ENCODE measurements around the gene SPOCK3. TPM values are rescaled to one million over a fixed set of nuclear protein-coding genes. Genes with fewer than 3 reads are reported as not detected.

The SPOCK3 gene
- total and polyA plus RNA-seq, 2 donors from 2014 or later: 0.25 to 0.84 TPM

GRCh38 chr4:166802346-166802745, 431.9 kb downstream of the SPOCK3 start:
- Histone ChIP-seq H3K36me3 (ENCODE audit: control insufficient read depth in 2 of 3, insufficient read depth in 3 of 3, low read length in 3 of 3) (no peaks in the 10 kb centered on the region), H3K9ac (ENCODE audit: low read length in 3 of 3) (no peak overlapping the region), H3K27me3 (ENCODE audit: control insufficient read depth, insufficient read depth, low read length) (no peaks in the 10 kb centered on the region), H3K4me3 (ENCODE audit: low read length in 3 of 3) (no peak overlapping the region), H3K27ac (ENCODE audit: low read depth in 2 of 2, low read length in 2 of 2) (no peak overlapping the region), H3K9me3 (ENCODE audit: control insufficient read depth in 2 of 3, insufficient read depth in 1 of 3, low read length in 3 of 3) (peaks cover 0 to 3% (median 0%) of the 10 kb centered on the region in 3 donors), H3K4me1 (ENCODE audit: control insufficient read depth in 2 of 3, insufficient read depth in 2 of 3, low read depth in 1 of 3, low read length in 3 of 3) (no peaks in the 10 kb centered on the region)
- DNase-seq: no peak
- intact Hi-C loops (cut with DNase I): no loop called here
- no peak for TF ChIP-seq CTCF (IDR thresholded peaks at IDR 0.05; ENCODE audit: borderline replicate concordance, extremely low read depth, insufficient read depth)
- FAIRE-seq: no peak

DNA sequence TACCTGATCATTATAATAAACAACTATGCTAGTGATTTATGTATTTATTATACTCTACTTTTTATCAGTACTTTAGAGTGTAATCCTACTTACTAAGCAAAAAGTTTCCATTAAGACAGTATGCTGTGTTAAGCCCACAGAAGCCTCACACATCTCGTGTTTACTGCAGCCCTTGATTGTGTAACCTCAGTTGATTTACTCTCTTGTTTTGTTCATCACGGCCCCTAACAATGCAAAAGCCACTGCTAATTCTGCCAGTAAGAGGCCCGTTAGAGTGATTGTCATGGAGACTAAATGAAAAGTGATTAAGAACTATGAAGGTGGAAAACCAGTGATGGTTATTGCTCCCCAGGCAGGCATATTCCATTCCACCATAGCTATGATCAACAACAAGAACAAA, 436.2 kb downstream of the SPOCK3 start:
- DNase-seq (no peak), FAIRE-seq (no peak)
- Histone ChIP-seq H3K9me3 (ENCODE audit: control insufficient read depth in 2 of 3, insufficient read depth in 1 of 3, low read length in 3 of 3) (peaks cover 0 to 3% (median 0%) of the 10 kb centered on the region in 3 donors), H3K27ac (ENCODE audit: low read depth in 2 of 2, low read length in 2 of 2) (no peak overlapping the region), H3K27me3 (ENCODE audit: control insufficient read depth, insufficient read depth, low read length) (no peaks in the 10 kb centered on the region), H3K9ac (ENCODE audit: low read length in 3 of 3) (no peak overlapping the region), H3K4me1 (ENCODE audit: control insufficient read depth in 2 of 3, insufficient read depth in 2 of 3, low read depth in 1 of 3, low read length in 3 of 3) (no peaks in the 10 kb centered on the region), H3K36me3 (ENCODE audit: control insufficient read depth in 2 of 3, insufficient read depth in 3 of 3, low read length in 3 of 3) (no peaks in the 10 kb centered on the region), H3K4me3 (ENCODE audit: low read length in 3 of 3) (no peak overlapping the region)
- intact Hi-C loops (cut with DNase I): no loop called here
- no peak for TF ChIP-seq CTCF (IDR thresholded peaks at IDR 0.05; ENCODE audit: borderline replicate concordance, extremely low read depth, insufficient read depth)

DNA sequence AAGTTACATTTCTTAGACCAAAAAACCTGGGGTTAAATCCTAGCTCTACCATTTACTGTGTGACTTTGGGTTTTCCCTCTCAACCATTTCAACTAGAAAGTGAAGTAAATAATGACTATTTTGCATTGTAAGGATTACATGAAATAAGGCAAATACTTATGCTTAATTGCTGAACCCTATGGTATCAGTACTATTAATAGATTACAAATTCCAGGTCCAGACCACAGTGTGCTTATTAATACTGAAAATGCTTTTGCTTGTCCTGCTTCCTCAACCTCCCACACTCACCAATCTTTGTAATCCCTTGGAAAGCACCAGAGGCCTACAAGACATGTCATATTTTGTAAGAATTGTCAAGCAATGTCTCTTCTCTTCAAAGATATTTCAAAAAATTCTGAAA, 456.5 kb downstream of the SPOCK3 start:
- Histone ChIP-seq H3K9me3 (ENCODE audit: control insufficient read depth in 2 of 3, insufficient read depth in 1 of 3, low read length in 3 of 3) (no peaks in the 10 kb centered on the region), H3K27me3 (ENCODE audit: control insufficient read depth, insufficient read depth, low read length) (no peaks in the 10 kb centered on the region), H3K9ac (ENCODE audit: low read length in 3 of 3) (no peak overlapping the region), H3K4me3 (ENCODE audit: low read length in 3 of 3) (no peak overlapping the region), H3K4me1 (ENCODE audit: control insufficient read depth in 2 of 3, insufficient read depth in 2 of 3, low read depth in 1 of 3, low read length in 3 of 3) (no peaks in the 10 kb centered on the region), H3K36me3 (ENCODE audit: control insufficient read depth in 2 of 3, insufficient read depth in 3 of 3, low read length in 3 of 3) (no peaks in the 10 kb centered on the region), H3K27ac (ENCODE audit: low read depth in 2 of 2, low read length in 2 of 2) (no peak overlapping the region)
- DNase-seq (no peak), FAIRE-seq (no peak)
- intact Hi-C loops (cut with DNase I): no loop called here
- TF ChIP-seq CTCF (IDR thresholded peaks at IDR 0.05; ENCODE audit: borderline replicate concordance, extremely low read depth, insufficient read depth): no peak

DNA sequence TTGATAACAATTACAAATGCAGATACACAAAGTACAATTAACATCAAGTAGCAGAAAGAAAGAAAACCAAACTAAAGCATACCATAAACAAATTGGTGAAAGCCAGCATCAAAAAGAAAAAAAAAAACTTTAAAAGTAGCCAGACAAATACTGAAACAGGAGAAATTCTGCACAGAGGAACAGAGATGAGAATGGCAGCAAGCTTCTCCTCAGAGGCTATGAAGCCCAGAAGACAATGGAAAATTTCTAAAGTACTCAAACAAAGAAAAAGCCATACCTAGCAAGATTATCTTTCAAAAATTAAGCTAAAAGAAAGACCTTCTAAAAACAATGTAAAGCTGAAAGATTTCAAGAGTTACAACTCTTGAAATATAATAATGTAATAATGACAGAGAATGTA, 471.3 kb downstream of the SPOCK3 start:
- no peak for FAIRE-seq

More for the DNA sequence above, 471.3 kb downstream of the SPOCK3 start:
- no peak for TF ChIP-seq CTCF (IDR thresholded peaks at IDR 0.05; ENCODE audit: borderline replicate concordance, extremely low read depth, insufficient read depth)
- Histone ChIP-seq H3K4me3 (ENCODE audit: low read length in 3 of 3) (no peak overlapping the region), H3K9me3 (ENCODE audit: control insufficient read depth in 2 of 3, insufficient read depth in 1 of 3, low read length in 3 of 3) (no peaks in the 10 kb centered on the region), H3K36me3 (ENCODE audit: control insufficient read depth in 2 of 3, insufficient read depth in 3 of 3, low read length in 3 of 3) (no peaks in the 10 kb centered on the region), H3K9ac (ENCODE audit: low read length in 3 of 3) (no peak overlapping the region), H3K27me3 (ENCODE audit: control insufficient read depth, insufficient read depth, low read length) (no peaks in the 10 kb centered on the region), H3K27ac (ENCODE audit: low read depth in 2 of 2, low read length in 2 of 2) (no peak overlapping the region), H3K4me1 (ENCODE audit: control insufficient read depth in 2 of 3, insufficient read depth in 2 of 3, low read depth in 1 of 3, low read length in 3 of 3) (no peaks in the 10 kb centered on the region)
- intact Hi-C loops (cut with DNase I): no loop called here
- no peak for DNase-seq

All from kidney (tissue), 14 donors.